Kidney (tissue), 14 donors: ENCODE data around the gene HSPG2. TPM values are rescaled to one million over a fixed set of nuclear protein-coding genes. Genes with fewer than 3 reads are reported as not detected.

ENCODE experiments used
- DNase-seq, 5 donors: peaks; one replicate each; pipeline ENCODE4 v3.0.0-alpha.2; 2013 to 2020
- FAIRE-seq: peaks from 2 replicates; lab custom pipeline; 2012; peaks lifted over from hg19 to GRCh38; lab: Jason Lieb, UNC
- H3K27ac ChIP-seq, 2 donors: one replicate each; pipeline ENCODE4 v1.7.0; 2013; ENCODE audit warnings: low read depth in 2 of 2, low read length in 2 of 2, inconsistent platforms in 1 of 2
- H3K27me3 ChIP-seq: one replicate; pipeline ENCODE4 v1.7.1; 2013; ENCODE audit warnings: low read length, inconsistent platforms; ENCODE audit not compliant: control insufficient read depth, insufficient read depth
- H3K36me3 ChIP-seq, 3 donors: one replicate each; pipeline versions ENCODE4 v1.7.0 to v1.7.1; 2013; ENCODE audit warnings: low read length in 3 of 3, control low read depth in 1 of 3, inconsistent platforms in 1 of 3; ENCODE audit not compliant: insufficient read depth in 3 of 3, control insufficient read depth in 2 of 3
- H3K4me1 ChIP-seq, 3 donors: one replicate each; pipeline versions ENCODE4 v1.7.0 to v1.7.1; 2013; ENCODE audit warnings: low read length in 3 of 3, inconsistent platforms in 1 of 3, low read depth in 1 of 3; ENCODE audit not compliant: control insufficient read depth in 2 of 3, insufficient read depth in 2 of 3
- H3K4me3 ChIP-seq, 3 donors: one replicate each; pipeline versions ENCODE4 v1.7.0 to v1.8.1; 2013; ENCODE audit warnings: low read length in 3 of 3, control low read depth in 1 of 3, inconsistent platforms in 1 of 3
- H3K9ac ChIP-seq, 3 donors: one replicate each; pipeline versions ENCODE4 v1.7.0 to v1.7.1; 2013; ENCODE audit warnings: low read length in 3 of 3, control low read depth in 1 of 3, inconsistent platforms in 1 of 3
- H3K9me3 ChIP-seq, 3 donors: one replicate each; pipeline versions ENCODE4 v1.7.0 to v1.7.1; 2013; ENCODE audit warnings: low read length in 3 of 3, control low read depth in 1 of 3, inconsistent platforms in 1 of 3; ENCODE audit not compliant: control insufficient read depth in 2 of 3, insufficient read depth in 1 of 3
- intact Hi-C: fragments of 100-400 bp; cut with DNase I; formaldehyde crosslinking; loops from one replicate; pipeline ENCODE4 v1.11.1; 2022
- polyA plus RNA-seq: library from polyadenylated mRNA; stranded (reverse); fragments of 350-450 nt; fragmentation: Illumina TruSeq; extraction: RNeasy Lipid Tissue Mini Kit (QIAGEN cat#74804); gene quantifications from one replicate; pipeline ENCODE4 v1.2.3, GENCODE V29; 2014; ENCODE audit warnings: low read depth, low replicate concordance; ENCODE audit not compliant: insufficient read depth
- total RNA-seq: library from RNA; stranded (reverse); fragmentation: NEBNext Ultra II Directional; extraction: Animal tissue kit (Norgen Biotek cat#: 25700); gene quantifications from one replicate; pipeline ENCODE4 v1.2.1, GENCODE V29; 2021
- TF ChIP-seq, protein P1 (sequence below): IDR thresholded peaks from 3 replicates; pipeline ENCODE4 v1.5.1; 2012; ENCODE audit warnings: mild to moderate bottlenecking, moderate library complexity, borderline replicate concordance; ENCODE audit not compliant: insufficient read depth; ENCODE audit errors: extremely low read depth
- donor health status: control.
- donor health status: control.
- donor health status: control.
- donor health status: control.
- donor health status: control.
- donor health status: DM: yes; HTN: yes; CAD: no.
- donor health status: Normal renal cell carcinoma (clear cell type).

The HSPG2 gene
- total and polyA plus RNA-seq, 2 donors from 2014 or later = 60.4 to 510 TPM

DNA sequence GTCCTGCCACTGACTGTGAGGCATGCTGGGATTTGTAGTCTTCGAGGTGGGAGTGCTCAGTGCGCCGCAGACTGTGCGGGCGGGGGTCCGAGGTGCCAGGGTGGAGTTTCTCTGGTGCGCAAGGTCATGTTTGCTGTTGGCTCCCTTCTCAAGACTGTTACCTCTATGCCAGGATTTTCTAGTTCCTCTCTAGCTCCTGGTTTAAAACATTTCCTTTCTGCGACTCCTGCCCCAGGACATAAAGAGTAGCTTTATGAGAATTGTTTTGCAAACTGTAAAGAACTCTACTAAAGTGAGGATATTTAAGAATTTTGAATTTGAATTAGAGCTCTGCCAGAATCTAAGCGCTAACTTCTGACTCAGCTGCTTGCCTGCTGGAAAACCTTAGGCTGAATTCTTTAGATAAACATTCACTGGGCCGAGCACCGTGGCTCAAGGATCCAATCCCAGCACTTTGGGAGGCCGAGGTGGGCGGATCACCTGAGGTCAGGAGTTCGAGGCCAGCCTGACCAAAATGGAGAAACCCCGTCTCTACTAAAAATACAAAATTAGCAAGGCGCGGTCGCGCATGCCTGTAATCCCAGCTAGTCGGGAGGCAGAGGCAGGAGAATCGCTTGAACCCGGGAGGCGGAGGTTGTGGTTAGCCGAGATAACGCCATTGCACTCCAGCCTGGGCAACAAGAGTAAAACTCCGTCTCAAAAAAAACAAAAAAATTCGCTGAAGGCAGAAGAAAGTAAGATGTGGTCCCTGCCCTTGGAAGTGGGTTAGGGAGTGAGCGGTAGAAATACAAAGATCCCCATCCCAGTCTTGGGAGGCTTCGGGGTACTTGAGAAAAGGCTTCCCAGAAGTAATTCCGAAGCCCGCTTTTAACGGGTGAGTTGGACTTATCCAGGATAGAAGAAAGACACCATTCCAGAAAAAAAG is 153.2 kb downstream of the HSPG2 start:
- H3K9me3 ChIP-seq = no peaks in the 10 kb centered on the region
- H3K36me3 ChIP-seq = no peaks in the 10 kb centered on the region
- peak overlapping the region in 2 of 3 donors; percentile 100 for H3K9ac ChIP-seq
- DNase-seq (peak in 3 of 5 donors; percentile 78 to 97 (median 97)), FAIRE-seq (no peak)
- TF ChIP-seq, protein P1, sequence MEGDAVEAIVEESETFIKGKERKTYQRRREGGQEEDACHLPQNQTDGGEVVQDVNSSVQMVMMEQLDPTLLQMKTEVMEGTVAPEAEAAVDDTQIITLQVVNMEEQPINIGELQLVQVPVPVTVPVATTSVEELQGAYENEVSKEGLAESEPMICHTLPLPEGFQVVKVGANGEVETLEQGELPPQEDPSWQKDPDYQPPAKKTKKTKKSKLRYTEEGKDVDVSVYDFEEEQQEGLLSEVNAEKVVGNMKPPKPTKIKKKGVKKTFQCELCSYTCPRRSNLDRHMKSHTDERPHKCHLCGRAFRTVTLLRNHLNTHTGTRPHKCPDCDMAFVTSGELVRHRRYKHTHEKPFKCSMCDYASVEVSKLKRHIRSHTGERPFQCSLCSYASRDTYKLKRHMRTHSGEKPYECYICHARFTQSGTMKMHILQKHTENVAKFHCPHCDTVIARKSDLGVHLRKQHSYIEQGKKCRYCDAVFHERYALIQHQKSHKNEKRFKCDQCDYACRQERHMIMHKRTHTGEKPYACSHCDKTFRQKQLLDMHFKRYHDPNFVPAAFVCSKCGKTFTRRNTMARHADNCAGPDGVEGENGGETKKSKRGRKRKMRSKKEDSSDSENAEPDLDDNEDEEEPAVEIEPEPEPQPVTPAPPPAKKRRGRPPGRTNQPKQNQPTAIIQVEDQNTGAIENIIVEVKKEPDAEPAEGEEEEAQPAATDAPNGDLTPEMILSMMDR = no peak
- H3K27me3 ChIP-seq = no peaks in the 10 kb centered on the region
- no peaks in the 10 kb centered on the region for H3K4me1 ChIP-seq
- H3K27ac ChIP-seq = peak overlapping the region; percentile 99 to 100
- intact Hi-C loops = no loop called here
- peak overlapping the region; percentile 91 to 100 (median 99) for H3K4me3 ChIP-seq

DNA sequence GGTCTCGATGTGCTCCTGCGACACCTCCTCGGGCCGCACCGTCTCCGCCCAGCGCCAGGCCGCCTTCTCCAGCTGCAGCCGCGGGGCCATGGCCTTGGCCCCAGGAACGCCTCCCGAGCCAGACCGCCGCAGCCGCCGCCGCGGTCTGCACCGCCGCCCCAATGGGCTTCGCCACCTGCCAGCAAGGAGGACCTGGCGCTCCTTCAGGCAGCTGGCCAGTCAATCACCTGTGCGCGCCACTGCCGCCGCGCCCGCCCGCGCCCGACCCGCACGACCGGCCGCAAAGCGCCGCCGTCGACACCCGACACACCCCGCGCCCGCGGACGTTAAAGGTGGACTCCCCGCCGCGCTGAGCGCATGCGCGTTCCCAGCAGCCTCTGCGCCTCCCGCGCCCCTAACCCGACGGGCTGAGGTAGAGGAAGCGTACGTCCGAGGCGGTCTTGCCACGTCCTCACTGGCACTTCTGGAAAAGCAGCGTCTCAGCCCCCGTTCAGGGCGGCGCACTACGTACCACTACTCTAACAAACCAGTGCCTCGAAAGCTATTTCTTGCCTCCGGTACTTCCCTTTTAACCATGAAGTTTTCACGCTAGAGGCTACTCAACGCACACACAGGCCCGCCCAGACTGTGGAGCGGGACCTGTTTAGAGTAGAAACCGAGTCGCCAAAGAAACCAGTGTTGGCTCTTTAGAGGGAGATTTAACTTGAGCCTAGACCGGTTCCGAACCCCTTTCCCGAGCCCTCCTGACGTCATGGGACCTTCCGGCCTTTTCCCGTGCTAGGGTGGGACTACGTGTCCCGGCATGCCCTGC is 154.0 kb downstream of the HSPG2 start, which contains the start of gene USP48:
Gene USP48 (minus strand): TSS at position 282 of the 811 bp plus-strand sequence. CDS start 192 bp downstream, at position 90.
- Histone ChIP-seq H3K4me1 (no peaks in the 10 kb centered on the region), H3K9me3 (no peaks in the 10 kb centered on the region), H3K9ac (peak within 1 kb of the TSS; percentile 92 to 100 (median 100)), H3K27ac (peak within 1 kb of the TSS; percentile 99 to 100), H3K4me3 (peak within 1 kb of the TSS; percentile 91 to 100 (median 99)), H3K27me3 (no peaks in the 10 kb centered on the region), H3K36me3 (no peaks in the 10 kb centered on the region)
- FAIRE-seq (no peak), DNase-seq (peak; percentile 98 to 99 (median 99))
- TF ChIP-seq, protein P1 = no peak
- intact Hi-C loops = no loop called here

DNA sequence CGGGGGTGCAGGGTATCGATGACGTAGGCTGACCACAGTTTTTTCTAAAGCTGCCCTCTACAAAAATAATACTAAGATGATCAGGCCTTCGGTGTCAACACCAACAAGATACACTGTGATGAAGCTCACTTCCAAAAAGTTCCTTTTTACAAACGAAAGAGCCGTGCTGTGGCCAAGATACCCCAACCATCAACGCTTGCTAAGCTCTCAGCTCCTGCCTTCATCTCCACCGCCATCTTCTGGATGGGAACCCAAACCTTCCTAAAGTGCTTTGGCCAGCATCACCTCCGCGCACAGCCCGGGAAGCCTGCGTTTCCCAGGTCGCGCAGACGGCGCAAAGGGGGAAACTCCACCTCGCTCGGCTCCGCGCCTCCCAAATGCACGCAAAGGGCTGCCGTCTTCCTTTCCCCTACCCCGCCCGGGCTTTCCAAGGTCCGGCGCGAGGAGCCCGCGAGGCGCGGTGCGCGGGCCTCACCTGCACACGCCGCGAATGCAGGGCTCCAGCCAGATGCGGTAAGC is 154.7 kb downstream of the HSPG2 start:
- Histone ChIP-seq H3K9me3 (no peaks in the 10 kb centered on the region), H3K4me1 (no peaks in the 10 kb centered on the region), H3K36me3 (no peaks in the 10 kb centered on the region), H3K27me3 (no peaks in the 10 kb centered on the region), H3K4me3 (peak overlapping the region; percentile 91 to 100 (median 99)), H3K27ac (peak overlapping the region; percentile 99 to 100), H3K9ac (peak overlapping the region; percentile 80 to 100 (median 83))
- TF ChIP-seq, protein P1 = peak; percentile 7
- intact Hi-C loops = no loop called here
- peak in 4 of 5 donors; percentile 61 to 85 (median 78) for DNase-seq
- FAIRE-seq = no peak
